Measurements from ENCODE around the gene GAK.
"Not testable (repeated sequence)": the region's sequence is repeated elsewhere in the genome, so short reads cannot be mapped to it uniquely, and the experiment has no call there.

GAK gene

DNA sequence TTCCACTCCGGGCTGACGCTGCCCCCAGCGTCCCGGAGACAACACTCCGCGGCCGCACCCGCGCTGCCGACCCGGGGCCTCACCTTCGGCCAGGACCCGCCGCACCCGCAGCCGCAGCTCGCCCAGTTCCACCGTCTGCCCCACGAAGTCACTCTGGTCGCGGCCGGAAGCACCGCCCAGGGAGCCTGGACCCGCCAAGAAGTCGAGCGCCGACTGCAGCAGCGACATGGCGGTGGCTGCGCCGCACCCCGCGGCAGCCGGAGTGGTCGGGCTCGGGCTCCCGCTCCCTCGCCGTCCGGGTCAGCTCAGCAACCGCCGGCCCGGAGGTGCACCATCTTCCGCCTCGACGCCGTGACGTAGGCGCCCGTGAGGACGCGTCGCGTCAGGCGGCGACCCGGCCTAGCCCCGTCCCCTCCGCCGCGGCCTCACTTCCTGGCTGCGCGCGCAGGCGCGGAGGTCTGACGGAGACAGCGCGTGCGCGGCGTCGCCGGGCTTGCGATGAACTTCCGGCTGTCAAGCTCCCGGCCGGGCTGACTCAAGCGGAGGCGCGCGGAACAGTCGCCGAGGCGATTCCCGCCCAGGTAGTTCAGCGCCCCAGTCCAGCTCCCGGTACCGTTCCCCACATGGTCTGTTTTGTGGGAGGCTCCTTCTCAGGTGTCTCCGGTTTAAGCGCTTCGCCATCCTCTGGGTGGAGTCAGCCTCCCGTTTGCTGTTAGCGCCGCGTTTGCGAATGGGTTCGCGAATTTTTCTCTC lies at the start of gene GAK, which contains the start of gene TMEM175:
GAK (minus strand) TSS at position 357 of the 753 bp plus-strand sequence; CDS start at position 228, 129 bp downstream.
TMEM175 (plus strand) TSS at position 501 of the 753 bp plus-strand sequence. CDS start 15,280 bp downstream, outside the sequence.
- DNase-seq, result peak; percentile 90

DNA sequence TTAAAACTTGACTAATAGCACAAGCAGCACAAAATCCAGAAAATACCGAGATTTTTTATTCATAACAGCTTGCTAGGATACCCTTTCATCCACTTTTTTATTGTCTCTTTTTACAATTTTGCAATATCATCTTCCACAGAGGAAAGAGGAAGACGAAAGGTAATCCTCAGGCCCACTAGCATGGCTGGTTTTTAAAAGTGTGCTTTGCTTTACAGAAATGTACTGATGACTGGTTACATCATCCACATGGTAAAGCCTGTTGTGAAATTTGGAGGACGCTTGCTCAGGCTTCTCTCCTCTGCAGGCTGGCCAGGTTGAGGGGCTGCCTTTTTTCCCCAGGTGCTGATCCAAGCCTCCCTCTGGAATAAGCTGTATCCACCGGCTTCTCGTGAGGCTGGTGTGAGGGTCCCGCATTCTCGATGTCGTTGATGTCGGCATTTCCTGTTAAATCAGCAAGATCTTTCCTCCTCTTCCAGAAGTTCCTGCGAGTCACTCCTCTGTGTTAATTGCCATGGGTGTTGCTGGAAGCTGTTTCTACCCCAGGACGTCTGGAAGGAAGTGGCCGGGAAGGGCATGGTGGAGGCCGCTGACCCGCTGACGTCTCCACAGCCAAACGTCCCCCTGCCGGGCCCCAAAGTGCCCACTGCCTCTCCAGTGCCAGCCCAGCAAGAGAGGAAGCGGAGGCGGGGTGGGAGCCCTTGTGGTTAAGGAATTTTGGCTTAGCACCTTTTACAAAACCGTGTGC lies 47.0 kb upstream of the GAK start:
- DNase-seq, result peak; percentile 8

DNA sequence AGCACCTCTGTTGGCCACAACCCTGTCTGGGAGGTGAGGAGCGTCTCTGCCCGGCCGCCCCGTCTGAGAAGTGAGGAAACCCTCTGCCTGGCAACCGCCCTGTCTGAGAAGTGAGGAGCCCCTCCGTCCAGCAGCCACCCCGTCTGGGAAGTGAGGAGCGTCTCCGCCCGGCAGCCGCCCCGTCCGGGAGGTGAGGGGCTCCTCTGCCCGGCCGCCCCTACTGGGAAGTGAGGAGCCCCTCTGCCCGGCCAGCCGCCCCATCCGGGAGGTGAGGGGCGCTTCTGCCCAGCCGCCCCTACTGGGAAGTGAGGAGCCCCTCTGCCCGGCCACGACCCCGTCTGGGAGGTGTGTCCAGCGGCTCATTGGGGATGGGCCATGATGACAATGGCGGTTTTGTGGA lies 43.9 kb upstream of the GAK start:
- DNase-seq, result not testable (repeated sequence)

DNA sequence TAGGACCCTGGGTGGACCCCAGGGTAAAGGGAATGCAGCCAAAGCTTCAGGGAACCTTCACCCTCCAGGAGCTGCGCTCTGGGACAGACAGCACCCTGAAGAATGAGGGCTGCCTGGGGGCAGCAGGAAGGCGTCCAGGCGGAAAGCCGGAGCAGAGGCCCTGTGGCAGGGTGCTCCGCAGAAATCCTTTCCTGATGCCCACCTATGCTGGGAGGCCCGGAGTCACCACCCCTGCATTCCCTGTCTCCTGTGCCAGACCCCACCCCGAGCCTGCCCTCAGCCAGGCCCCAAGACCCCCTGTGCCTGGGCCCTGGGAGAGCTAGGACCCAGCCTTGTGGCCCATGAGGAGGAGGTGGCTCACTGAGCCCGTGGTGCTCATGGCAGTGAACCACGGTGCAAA lies 42.6 kb upstream of the GAK start:
- no peak for DNase-seq

DNA sequence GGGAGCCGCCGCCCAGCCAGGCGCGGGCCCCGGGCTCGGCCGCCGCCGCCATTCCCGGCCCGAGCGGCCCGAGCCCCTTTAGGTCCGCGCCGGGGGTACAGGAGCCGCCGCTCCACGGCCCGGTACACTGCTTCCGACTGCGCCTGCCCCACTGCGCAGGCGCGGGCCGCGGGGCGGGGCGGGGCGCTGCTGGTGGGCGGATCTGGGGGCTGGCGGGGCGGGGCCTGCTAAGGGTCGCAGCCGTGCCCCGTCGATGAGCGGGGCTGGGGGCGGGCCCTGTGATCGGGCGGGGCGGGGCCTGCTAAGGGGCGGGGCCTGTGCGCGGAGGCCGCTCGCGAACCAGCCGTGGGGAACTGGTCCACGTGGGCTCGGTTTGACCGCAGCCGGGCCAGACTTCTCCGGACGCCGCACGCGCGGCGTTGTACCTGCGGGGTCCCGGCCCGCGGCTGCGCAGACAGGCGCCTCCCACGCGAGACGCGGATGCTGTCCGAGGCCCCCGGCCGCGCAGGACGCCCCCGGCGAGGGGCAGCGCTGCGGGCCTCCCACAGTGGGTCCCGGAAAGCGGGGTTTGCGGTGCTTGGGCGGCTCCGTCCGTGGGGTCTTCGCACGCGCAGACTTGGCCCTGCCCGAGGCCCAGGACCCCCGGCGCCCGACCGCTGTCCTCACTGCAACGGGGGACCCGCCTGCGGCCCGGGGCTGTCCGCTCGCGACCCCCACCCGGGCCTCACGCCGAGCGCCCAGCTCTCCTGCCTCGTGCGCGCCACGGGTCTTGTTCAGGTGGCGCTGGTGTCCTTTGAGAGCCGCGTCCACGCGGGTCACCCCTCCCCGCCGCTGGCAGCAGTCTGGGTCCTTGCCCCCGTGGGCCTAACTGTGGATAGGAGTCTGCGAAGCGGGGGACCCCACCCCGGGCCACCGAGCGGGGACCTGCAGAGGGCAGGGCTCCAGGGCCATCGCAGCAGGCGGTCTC lies 41.6 kb upstream of the GAK start, which contains the start of gene DGKQ:
DGKQ (minus strand) TSS at position 139 of the 967 bp plus-strand sequence; CDS start at position 52, 87 bp downstream.
- peak; percentile 15 for DNase-seq

DNA sequence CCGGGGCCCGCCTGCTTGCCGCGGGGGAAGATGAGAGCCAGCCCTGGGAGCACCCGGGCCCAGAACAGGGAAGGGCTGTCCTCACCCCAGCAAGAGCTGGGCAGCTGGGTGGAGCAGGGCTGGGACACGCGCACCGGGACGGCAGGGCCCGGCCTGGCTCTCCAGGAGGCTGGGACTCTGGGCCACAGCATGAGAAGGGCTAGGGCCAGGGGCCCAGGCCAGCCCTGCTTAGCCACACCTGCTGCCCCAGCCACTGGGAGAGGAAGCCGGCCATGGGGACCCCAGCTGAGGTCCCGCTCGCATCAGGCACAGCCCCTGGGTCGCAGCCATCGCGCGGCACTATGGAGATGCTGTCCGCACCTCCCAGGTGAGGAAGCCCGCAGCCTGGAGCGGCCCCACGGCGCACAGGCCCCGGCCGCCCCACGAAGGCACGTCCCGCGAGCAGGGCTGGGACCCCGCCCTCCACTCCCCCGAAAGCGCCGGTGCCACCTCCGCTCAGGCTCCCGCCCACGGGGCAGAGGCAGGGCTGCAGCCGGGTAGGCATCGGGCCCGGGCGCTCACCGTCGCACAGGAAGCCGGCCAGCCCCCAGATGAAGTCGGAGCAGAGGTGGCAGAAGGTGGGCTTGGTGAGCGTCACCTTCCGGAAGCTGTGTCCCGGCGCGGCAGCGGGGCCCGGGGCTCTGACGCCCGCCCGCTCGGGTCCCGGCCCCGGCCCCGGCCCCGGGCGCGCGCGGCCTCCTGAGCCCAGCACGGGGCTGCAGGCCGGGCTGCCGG lies 40.7 kb upstream of the GAK start:
- no peak for DNase-seq

DNA sequence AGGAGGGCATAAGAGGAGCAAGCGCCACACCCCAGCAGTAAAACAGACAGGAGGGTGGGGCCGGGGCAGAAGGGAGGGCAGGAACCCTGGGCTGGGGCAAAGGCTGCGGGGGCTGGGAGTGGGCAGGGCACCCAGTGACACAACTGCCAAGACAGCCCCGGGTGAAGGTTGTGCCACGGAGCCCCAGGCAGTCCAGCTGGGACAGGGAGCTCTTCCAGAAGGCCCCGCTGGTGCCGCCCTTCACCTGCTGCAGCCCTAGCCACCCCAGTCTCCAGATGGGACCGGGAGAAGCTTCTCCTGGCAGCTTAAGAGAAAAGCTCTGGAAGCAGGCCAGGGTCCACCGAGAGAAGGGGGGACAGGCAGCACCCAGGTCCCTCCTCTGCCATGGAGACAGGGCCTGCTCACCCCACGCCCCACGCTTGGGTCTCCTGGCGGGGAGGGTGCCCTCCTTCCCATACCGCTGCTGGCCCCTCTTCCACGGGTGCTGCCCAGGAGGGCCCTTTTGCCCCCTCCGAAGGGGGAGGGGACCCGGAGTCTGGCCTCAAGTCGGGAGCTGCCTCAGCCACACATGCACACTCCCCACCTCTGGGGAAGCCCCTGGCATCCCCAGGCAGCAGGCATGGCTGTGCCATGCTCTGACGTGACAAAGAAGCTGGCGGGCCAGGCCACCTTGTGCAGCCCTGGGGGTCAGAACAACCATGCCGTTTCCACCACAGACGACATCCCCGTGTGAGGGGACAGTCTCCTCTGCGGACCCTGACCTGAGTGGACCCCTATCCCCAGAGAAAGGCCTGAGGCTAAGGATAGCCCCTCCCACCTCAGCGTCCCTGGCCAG lies 39.8 kb upstream of the GAK start:
- no peak for DNase-seq

DNA sequence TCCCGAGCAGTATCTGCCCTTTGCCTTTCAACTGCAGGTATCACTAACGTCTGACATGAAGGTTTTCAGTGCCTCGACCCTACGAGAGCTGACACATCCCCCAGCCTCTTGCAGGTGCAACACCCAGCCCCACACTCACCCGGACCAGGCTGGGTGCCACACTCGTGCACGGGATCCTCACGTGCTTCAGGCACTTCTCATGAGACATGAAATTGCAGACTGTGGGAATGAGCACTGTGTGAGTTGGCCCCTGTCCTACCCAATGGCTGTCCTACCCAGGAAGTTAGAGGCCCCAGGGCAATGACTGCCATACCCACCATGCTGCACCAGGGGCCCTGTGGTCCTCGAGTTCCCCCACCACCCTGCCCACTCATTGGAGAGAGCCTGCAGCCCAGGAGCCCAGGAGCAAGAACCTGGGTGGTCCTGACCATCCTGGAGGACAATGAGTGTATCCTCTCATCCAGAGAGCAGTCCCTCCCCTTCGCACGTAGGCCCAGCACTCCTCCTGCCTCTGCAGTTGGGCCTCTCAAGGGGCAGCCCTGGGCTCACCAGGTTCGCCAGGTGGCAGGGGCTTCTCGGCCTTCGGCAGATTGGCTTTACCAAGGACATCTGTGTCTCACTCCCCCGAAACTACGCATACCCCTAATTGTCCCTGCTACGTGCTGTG lies 38.9 kb upstream of the GAK start:
- DNase-seq, result no peak

DNA sequence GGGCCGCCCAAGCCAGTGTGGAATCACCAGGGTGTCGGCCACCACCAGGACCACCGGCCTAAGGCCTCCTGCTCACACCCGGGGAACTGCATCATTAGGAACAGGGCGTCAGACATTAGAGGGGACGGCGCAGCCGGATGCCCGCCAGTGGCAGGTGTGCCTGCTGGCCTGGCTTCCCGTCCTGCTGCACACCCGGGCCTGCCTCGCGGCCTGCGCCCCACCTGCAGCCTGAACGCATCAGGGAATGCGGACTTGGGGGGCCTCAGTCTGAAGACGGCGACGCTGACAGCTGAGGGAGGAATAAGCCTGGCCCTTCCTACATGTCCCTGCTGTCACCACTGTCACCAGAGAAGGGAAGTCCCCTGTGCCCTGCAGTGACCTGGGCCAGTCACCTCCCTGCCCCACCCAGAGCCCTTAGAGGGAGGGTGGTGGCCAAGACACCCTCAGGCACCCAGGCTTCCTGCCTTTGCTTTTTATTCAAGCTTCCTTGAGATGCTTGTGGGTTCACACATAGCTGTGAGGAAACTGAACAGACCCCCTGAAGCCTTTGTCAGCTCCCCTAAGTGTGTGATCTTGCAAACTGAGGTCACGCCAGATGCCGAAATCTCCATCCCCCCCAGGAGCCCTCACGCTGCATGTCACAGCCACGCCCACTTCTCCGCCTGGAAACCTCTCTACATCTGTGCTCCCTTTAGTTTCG lies 38.1 kb upstream of the GAK start:
- DNase-seq, result no peak

DNA sequence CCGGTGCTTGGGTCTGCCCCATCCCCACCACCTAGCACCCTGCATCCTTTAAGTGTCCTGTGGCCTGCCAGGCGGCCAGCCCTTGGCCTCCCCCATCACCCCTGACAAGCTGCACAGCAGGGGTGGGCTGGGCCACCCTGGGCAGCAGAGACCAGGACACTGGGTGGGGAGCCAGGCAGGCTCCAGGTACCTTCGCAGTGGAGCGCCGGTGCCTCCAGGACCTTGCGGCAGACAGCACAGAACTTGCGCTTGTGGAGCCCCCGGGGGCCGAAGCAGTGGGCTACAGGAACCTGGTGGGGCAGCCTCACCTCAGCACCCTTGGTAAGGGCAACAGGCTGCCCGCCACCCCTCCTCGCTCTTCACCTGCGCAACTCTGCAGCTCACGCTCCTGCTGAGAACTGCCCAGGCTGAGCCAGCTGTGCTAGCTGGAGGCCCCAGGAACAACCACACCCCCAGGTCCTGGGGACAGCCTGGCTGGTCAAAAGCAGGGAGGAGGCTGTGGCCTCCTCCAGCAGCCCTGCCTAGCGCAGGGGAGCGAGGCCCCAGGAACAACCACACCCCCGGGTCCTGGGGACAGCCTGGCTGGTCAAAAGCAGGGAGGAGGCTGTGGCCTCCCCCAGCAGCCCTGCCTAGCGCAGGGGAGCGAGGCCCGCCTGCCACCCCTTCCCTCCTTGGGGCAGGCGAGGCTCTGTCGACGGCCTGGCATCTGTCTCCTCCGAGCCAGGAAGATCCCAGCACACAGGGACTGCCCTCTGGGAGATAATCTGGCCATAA lies 36.7 kb upstream of the GAK start:
- DNase-seq, result no peak

DNA sequence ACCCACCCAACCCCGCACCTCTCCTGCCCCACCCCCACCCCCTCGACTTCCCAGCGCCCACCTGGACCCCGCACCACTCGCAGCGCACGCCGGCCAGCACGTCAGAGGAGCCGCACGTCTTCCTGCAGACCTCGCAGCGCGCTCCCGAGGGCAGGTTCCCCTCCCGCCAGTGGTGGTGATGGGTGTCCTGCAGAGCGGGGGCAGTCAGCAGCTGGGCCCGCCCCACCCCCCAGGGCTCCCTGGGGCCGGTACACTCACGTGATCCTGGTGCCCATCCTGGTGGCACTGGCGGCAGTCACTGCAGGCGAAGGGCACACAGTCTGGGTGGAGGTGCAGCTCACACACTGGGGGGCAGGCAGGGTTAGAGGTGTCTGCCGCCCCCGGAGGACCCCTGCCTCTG lies 36.1 kb upstream of the GAK start:
- no peak for DNase-seq

DNA sequence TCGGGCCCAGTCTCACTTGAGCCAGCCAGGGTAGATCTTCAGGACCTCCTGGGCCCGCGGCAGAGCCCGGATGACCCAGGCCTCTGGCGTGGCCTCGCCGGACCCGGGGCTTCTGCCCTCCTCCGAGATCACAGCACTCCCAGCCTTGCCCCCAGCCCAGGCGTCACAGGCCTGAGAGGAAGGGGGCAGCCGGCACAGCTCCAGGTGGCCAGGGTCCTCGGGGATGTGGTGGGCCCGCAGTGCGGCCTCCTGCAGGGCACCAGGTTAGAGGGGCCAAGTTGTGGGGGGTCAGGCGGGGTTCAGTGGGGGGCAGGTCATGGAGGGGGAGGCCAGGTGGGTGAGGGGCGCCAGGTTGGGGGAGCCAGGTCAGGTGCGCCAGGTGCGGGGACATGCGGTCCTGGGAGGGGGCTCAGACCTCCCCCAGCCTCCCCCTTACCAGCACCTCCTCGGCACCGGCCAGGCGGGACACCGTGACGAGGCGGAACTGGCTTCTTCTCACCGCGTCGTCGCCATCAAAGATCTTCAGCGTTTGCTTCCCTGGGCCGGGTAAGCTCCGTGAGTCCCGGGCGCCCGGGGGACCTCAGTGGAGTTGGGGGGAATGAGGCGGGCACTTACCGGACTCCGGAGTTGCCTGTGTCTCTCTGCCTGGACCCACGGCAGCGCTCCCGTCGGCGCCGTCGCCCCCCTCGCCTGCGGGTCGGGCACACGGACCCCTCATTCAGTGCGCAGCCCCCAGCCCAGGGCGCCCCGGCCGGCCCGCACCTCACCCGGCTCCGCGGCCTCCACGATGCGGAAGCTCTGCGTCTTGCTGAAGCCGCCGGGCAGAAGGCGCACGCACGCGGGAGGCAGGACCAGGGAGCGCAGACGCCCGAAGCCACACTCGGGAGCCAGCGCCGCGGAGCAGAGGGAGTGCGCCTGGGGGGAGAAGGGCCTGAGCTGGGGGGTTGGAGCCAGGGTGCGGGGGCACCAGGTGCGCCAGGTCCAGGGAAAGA lies 35.3 kb upstream of the GAK start:
- no peak for DNase-seq

DNA sequence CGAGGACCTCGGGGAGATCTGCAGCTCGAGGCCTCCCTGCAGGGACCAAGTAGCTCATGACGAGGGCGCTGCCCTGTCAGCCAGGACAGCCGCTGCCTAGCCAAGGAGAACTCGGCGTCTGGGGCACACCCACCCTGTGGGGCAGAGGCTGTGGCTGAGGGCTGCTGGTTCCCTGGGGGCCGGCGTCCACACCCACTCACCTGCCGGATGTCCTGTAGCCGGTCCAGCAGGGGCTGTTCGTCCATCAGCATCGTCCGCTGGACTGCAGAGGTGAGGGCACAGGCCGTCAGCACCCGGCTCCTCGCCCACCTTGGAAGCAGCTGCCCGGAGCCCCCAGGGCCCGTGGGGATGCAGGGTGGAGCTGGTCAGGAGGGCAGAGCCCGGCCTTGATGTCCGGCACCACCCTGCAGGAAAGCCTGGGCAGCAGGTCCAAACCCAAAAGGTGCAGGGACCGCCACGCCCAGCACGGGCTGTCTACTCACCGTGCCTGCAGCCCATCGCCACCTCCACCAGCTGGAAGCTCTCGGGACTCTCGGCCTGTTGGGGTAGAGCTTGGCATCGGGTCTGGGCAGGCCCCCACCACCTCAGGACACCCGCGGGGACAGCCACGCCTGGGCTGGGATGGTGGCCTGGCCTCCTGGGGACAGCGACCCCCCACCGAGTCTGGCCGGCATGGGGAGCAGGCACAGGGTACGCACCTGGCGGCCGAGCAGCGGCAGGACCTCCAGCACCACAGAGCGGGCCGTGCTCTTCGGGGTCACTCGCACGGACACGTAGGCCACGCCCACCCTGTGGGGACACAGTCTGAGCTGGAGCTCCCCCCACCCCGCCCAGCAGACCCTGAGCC lies 34.4 kb upstream of the GAK start:
- DNase-seq, result no peak

DNA sequence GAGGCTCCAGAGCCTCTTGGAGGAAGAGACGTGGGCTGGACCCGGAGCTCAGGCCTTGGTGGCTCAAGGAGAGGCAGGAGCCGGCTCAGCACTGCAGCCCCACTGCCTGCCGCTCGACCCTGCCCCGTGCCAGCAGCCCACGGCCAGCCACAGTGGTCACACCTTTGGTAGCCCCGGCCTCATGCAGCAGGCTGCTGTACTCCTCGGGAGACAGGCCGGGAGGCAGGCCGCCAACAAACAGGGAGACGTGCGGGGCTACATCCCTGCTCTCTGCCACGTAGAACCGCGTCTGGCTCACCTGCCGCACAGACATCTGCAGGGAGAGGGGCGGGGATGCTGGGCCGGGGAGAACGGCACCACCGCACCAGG lies 33.6 kb upstream of the GAK start:
- DNase-seq, result no peak

DNA sequence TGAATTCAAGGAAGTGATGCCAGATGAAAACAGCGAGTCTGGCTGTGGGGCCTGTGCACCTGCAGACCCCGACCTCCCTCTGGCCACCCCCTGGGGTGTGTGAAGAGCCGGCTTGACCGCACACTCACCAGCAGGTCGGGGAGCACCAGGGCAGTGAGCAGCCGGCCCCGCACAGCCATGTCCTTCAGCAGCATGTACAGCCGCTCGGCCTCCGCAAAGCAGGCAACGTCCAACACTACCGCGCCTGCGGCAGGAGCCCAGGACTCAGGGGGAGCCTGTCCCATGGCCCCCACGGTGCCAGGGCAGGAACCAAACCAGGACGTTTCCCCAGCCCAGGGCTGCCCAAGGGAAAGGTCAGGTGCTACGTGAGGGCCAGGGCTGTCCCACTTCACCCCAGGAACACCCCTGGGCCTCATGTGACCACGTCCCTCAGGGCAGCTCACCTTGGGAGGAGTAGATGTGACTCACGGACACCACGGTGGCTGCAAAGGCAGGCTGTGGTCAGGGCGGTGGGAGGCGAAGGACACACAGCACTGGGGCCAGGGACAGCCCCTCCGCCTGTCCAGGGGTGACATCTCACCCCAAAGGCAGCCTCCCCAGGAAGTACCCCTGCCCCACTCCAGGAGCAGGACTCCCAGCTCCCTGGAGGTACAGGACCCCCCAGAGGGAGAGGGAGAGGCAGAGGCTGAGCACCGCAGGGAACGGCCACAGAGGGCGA lies 33.1 kb upstream of the GAK start:
- DNase-seq, result no peak

DNA sequence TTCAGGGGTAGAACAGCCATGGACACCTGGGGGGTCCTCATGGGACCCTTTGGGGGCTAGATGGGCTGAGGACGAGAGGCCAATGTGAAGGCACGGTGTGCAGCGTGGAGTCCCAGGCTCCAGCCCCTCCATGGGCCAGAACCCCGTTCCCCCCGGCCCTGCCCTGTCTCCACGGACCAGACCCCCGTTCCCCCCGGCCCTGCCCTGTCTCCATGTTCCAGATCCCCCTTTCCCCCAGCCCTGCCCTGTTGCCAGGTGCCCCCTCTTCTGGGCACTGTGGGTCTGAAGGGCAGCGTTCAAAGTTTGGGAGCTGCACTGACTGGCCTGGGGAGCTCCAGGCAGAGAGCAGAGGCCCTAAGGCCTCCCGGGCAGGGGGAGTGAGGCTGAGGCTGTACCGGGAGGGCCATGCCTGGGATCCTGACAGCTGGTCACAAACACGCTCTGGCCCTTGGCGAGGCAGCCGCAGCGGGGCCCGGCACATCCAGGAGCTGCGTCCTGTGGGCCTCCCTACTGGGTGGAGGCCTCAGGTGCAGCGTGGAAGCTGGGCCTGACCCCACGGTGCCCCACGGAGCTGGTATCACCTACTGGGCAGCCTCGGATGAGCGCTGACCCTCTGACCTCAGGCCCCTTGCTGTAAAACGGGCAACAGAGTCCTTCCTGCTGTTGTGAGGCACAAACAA lies 32.4 kb upstream of the GAK start:
- DNase-seq, result no peak
